Stimulated activated CD4-positive, alpha-beta T cell treated with anti-CD3 and anti-CD28 coated beads, TNF-alpha, amount 100 ng/mL, for 48 hours (primary cell): ENCODE results near the gene HOTAIR.

Experiments used
- DNase-seq, 3 donors: peaks; one replicate each; pipeline ENCODE4 v3.0.0-alpha.2; 2020; ENCODE audit warnings: low read depth in 3 of 3

Gene HOTAIR

GRCh38 chr12:53976172-53976822 is 1.5 kb upstream of the HOTAIR start:
- DNase-seq: no peak

DNA sequence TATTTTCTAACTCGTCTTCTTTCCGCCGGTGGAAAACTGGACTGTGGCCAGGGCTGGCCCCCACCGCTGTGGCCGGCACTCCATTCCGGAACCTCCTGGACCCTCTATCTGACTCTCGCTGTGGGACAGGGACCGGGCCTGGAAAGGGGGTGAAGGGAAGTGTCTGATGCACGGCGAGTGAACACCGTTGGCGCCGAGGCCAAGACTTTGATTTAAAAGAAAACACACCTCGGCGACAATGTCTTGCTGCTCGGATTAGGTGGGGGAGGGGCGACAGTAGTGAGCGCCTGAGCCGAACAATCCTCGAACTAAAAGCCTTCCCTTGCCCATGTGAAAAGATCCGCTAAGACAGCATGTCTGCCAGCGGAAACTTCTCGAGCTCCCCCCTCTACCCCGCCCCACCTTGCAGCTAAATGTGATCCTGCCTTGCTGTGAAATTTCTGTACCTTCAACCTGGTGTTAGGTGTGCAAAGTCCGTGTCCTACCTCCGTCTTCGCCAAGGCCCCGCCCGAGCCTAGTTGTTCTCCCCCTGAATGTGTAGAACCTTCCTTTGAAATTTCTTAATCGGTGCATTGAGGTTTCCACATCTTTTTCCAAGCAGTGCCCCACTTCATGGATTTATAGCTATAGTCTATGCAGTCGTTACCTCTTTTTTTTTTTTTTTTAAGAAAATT is 862 bp upstream of the HOTAIR start:
- no peak for DNase-seq

DNA sequence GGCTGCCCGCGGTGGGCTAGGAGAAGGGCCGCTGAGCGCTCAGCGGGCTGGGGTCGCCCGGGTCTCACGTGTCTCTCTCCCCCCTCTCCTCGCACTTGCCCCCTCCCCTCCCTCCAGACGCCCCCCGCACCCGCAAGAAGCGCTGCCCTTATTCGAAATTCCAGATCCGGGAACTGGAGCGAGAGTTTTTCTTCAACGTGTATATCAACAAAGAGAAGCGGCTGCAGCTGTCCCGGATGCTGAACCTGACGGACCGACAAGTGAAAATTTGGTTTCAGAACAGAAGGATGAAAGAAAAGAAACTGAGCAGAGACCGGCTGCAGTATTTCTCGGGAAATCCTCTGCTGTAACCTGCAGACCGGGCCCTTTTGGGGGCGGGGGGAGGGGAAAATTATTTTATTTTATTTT is 314 bp upstream of the HOTAIR start:
- no peak for DNase-seq

DNA sequence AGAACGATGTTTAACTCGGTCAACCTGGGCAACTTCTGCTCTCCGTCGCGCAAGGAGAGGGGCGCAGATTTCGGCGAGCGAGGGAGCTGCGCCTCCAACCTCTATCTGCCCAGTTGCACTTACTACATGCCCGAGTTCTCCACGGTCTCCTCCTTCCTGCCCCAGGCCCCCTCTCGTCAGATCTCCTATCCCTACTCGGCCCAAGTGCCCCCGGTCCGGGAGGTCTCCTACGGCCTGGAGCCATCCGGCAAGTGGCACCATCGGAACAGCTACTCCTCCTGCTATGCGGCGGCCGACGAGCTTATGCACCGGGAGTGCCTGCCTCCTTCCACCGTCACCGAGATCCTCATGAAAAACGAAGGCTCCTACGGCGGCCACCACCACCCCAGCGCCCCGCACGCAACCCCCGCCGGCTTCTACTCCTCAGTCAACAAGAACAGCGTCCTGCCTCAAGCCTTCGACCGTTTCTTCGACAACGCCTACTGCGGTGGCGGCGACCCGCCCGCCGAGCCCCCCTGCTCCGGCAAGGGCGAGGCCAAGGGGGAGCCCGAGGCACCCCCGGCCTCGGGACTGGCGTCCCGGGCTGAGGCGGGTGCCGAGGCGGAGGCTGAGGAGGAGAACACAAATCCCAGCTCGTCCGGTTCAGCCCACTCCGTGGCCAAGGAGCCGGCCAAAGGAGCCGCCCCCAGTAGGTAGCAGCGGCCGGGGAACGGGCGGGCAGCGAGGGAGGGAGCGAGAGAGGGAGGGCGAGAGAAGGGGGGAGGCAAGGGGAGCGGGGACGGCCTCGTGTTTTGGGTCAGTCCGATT is 1.3 kb downstream of the HOTAIR start:
- DNase-seq: no peak

- DNase-seq: no peak
Observed at GRCh38 chr12:53972722-53973235, 2.0 kb downstream of the HOTAIR start, which contains the start of gene HOXC11. Gene HOXC11, plus strand, starts transcription at chr12:53973126. Its CDS starts 116 bp downstream, at chr12:53973242.

- no peak for DNase-seq
Observed at GRCh38 chr12:53972152-53972702, 2.5 kb downstream of the HOTAIR start.

GRCh38 chr12:53971686-53972085 is 3.1 kb downstream of the HOTAIR start:
- DNase-seq: no peak

DNA sequence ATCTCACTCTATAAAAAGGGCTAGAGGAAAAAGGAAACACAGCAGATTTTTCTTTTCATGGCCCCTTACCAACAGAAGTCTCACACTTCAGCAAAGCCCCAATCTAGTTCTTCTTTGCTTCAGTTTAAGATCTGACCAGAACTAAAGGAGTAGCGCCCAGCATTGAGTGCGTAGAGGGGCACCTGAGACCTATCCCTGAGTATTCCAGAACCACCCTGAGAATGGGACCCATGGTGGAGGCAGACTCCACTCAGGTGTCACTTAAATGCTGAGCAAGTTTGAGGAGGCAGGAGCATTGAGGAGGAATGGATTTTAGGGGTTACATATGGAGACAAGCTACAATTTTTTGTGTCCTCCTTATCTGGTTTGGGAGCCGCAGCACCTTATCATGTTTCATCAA is 3.6 kb downstream of the HOTAIR start:
- DNase-seq: no peak

GRCh38 chr12:53970451-53970850 is 4.3 kb downstream of the HOTAIR start:
- no peak for DNase-seq

- no peak for DNase-seq
Observed at GRCh38 chr12:53969588-53970259, 5.0 kb downstream of the HOTAIR start.

DNA sequence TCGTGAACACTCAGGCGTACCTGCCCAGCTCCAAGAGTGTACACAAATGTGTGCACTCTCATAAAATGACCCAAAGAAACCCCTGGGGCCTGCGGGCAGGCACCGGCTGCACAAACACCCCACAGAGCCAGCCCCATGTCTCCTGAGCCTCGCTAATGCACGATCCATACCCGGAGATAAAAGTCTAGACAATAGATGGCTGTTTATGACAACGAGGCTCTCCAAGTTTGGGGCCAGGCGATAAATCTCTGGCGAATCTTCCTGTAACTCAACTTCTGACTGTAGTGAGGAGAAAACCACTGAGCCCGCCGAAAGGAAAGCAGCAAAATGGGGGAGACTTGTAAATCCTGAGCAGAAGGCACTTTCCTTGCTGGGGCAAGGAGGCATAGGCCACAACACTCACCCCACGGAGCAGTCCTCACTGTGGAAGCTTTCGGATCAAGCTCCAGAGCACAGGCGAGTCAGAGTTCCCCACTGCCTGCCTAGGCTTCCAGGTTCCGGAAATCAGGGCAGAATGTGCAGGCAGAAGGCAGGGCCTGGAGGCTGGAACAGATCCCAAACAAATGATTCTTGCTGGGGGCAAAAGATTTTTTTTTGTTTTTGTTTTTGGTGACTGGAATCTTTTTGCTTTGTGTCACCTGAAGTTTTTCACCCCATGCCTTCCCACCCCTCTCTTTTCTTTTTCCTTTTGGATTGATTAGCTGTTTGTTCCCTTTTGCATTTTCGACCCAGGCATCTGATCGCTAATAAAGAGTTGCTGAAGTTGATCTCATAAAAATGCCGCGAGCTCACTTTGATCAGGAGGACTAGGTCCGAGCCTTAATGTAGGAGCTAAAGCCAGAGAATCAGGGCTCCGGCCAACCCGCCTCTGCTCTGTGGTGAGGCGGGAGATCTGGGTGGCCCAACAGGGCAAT is 6.3 kb downstream of the HOTAIR start:
- DNase-seq: no peak

DNA sequence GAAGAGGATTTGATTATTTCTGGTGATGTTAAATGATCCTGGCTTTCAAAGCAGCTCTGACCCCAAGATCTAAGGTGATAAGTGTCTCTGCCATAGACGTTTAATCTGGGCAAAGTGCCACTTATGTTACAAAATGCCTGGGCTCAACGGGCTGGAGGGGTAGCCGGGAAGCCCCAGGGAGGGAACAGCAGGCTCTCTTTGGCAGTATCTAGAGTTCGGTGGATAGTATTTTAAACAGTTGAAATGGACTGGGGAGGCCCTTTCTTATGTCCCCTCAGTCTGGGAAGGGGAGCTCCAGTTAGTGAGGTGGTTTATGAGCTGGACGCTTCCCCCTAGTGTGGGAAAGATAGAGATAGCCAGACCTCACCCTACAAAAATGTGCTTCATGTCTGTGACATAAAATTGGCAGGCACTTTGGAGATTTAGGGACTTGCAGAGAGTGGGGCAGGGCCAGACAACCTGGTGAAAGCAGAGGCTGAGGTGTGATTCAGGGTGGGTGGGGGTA is 7.3 kb downstream of the HOTAIR start:
- DNase-seq: no peak

DNA sequence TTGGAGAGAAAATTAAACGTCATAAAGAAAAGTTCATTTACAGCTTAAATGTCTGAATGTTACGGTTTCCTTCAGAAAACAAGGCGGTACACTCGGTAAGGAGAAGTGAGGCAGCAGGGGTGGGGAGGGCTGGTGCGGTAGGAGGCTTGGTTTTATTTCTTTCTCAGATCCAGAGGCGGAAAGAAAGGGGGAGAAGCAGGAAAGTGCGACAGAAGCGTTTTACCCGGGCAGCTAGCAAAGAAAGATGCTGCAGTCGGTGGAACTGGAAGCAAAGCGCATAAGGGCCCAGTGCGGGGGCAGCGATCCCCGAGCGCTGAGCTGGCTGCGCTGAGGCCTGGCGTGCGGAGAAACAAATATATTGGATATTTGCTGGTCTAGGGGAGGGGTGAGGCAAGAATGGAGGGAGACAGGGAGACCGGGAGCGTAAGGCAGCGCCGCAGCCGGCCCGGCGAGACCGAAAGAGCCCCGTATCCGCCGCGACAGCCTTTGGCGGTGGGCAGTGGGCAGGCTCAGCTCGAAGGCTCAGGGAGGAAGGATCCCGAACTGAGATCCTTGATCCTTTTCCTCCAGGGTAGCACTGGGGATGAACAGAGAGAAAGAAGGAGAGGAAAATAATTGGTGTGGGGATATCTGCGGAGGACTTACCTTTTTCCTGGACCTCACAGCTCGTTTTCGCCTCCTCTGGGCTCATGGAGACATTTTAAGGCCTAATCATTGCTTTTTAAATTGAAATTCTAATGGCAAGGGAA is 8.2 kb downstream of the HOTAIR start:
- no peak for DNase-seq

GRCh38 chr12:53966085-53966384 is 8.7 kb downstream of the HOTAIR start:
- DNase-seq: no peak

- no peak for DNase-seq
Observed at GRCh38 chr12:53965281-53966084, 9.3 kb downstream of the HOTAIR start.

- no peak for DNase-seq
Observed at GRCh38 chr12:53964315-53964713, 10.4 kb downstream of the HOTAIR start.

DNA sequence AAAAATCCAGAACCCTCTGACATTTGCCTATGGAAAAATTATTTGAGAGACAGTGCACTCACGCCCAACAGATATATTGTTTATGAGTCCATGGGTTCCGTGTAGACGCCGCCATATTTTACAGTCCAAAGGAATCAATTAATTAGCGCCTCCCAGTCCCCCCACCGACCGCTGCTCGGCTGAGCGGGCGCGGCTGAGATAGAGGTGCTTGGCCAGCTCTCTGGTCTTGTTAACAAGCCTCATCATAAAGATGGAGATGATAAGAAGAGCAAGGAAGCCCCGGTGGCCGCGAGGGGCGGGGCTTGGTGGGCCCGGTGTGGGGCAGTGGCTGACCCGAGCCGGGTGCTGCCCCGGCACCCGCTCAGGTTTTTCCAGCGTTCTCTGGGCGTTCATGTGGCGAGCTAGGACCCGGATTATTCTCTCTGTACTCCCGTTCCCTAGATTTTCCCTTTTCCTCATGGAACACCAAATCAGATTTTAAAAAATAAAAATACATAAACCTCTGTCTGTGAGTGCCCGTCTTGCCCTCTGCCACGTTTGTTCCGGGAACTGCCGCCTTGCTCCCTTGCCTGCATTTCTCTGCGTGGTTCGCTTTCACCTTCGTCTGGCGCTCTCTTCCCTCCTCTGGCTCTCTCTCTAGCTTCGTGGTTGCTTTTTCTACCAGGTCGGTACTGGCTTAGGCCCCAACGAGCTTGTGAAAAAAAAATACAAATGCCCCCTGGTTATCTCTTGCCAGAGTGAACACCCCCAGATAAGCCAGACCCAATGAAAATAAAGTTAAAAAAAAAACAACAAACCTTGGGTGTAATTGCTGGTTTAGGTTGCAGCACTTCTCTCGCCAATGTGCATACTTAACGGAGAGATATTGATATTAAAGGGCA is 11.1 kb downstream of the HOTAIR start:
- no peak for DNase-seq

- DNase-seq: no peak
Observed at GRCh38 chr12:53963005-53963404, 11.7 kb downstream of the HOTAIR start.
